KOPT-K1 (cell line): ENCODE results near the gene ERN1.

ENCODE experiments used
- H3K27ac ChIP-seq: fragments of 200-600 bp; sonication (generic); 2 replicates; pipeline ENCODE4 v1.5.1; 2016; ENCODE audit warnings: antibody characterized with exemption, mild to moderate bottlenecking, low read depth, low read length; ENCODE audit not compliant: poor library complexity, severe bottlenecking
- H3K36me3 ChIP-seq: fragments of 200-600 bp; sonication (generic); 2 replicates; pipeline ENCODE4 v1.5.1; 2017; ENCODE audit warnings: antibody characterized with exemption, mild to moderate bottlenecking, low read length, moderate library complexity; ENCODE audit not compliant: insufficient read depth
- H3K9me3 ChIP-seq: fragments of 200-600 bp; sonication (generic); 2 replicates; pipeline ENCODE4 v1.5.1; 2017; ENCODE audit warnings: antibody characterized with exemption, low read length, mild to moderate bottlenecking; ENCODE audit not compliant: insufficient read depth, poor library complexity, severe bottlenecking

The ERN1 gene

GRCh38 chr17:64059756-64060155 lies 70.2 kb downstream of the ERN1 start:
- H3K9me3 ChIP-seq: no peaks in the 10 kb centered on the region
- peaks cover 97% of the 10 kb centered on the region for H3K36me3 ChIP-seq
- peak overlapping the region; percentile 50 for H3K27ac ChIP-seq

- Histone ChIP-seq H3K27ac (peak overlapping the region; percentile 16), H3K36me3 (peaks cover 97% of the 10 kb centered on the region), H3K9me3 (no peaks in the 10 kb centered on the region)
These were observed 71.3 kb downstream of the ERN1 start for GRCh38 chr17:64058621-64059020.

- peaks cover 97% of the 10 kb centered on the region for H3K36me3 ChIP-seq
- H3K27ac ChIP-seq: peak overlapping the region; percentile 16
- H3K9me3 ChIP-seq: no peaks in the 10 kb centered on the region
These were observed 72.2 kb downstream of the ERN1 start for GRCh38 chr17:64057701-64058263.

GRCh38 chr17:64056269-64057005 lies 73.5 kb downstream of the ERN1 start:
- H3K9me3 ChIP-seq: no peaks in the 10 kb centered on the region
- no peak overlapping the region for H3K27ac ChIP-seq
- H3K36me3 ChIP-seq: peaks cover 98% of the 10 kb centered on the region

- H3K36me3 ChIP-seq: peaks cover 98% of the 10 kb centered on the region
- H3K27ac ChIP-seq: no peak overlapping the region
These were observed 74.5 kb downstream of the ERN1 start for GRCh38 chr17:64055183-64056142.

GRCh38 chr17:64054304-64054703 lies 75.6 kb downstream of the ERN1 start:
- Histone ChIP-seq H3K27ac (no peak overlapping the region), H3K36me3 (peaks cover 98% of the 10 kb centered on the region), H3K9me3 (no peaks in the 10 kb centered on the region)

More at GRCh38 chr17:64055183-64056142, 74.5 kb downstream of the ERN1 start:
- no peaks in the 10 kb centered on the region for H3K9me3 ChIP-seq

GRCh38 chr17:64053101-64053500 lies 76.8 kb downstream of the ERN1 start:
- H3K27ac ChIP-seq: no peak overlapping the region
- H3K36me3 ChIP-seq: peaks cover 99% of the 10 kb centered on the region
- no peaks in the 10 kb centered on the region for H3K9me3 ChIP-seq

GRCh38 chr17:64051153-64051552 lies 78.8 kb downstream of the ERN1 start:
- Histone ChIP-seq H3K27ac (peak overlapping the region; percentile 26), H3K36me3 (peaks cover 99% of the 10 kb centered on the region)

GRCh38 chr17:64048805-64049204 lies 81.1 kb downstream of the ERN1 start:
- no peaks in the 10 kb centered on the region for H3K9me3 ChIP-seq
- H3K36me3 ChIP-seq: peaks cover 99% of the 10 kb centered on the region
- no peak overlapping the region for H3K27ac ChIP-seq

More at GRCh38 chr17:64051153-64051552, 78.8 kb downstream of the ERN1 start:
- H3K9me3 ChIP-seq: no peaks in the 10 kb centered on the region

- H3K36me3 ChIP-seq: peaks cover 95% of the 10 kb centered on the region
- H3K27ac ChIP-seq: no peak overlapping the region
- no peaks in the 10 kb centered on the region for H3K9me3 ChIP-seq
These were observed 84.8 kb downstream of the ERN1 start for GRCh38 chr17:64045176-64045575.

- Histone ChIP-seq H3K36me3 (peaks cover 90% of the 10 kb centered on the region), H3K27ac (no peak overlapping the region), H3K9me3 (no peaks in the 10 kb centered on the region)
These were observed 87.1 kb downstream of the ERN1 start for GRCh38 chr17:64042700-64043485.

- H3K27ac ChIP-seq: no peak overlapping the region
- H3K9me3 ChIP-seq: no peaks in the 10 kb centered on the region
- peaks cover 90% of the 10 kb centered on the region for H3K36me3 ChIP-seq
These were observed 88.0 kb downstream of the ERN1 start for GRCh38 chr17:64041912-64042311.

GRCh38 chr17:64040206-64040605 lies 89.7 kb downstream of the ERN1 start:
- Histone ChIP-seq H3K27ac (no peak overlapping the region), H3K9me3 (no peaks in the 10 kb centered on the region), H3K36me3 (peaks cover 73% of the 10 kb centered on the region)

- peaks cover 62% of the 10 kb centered on the region for H3K36me3 ChIP-seq
- no peak overlapping the region for H3K27ac ChIP-seq
- H3K9me3 ChIP-seq: no peaks in the 10 kb centered on the region
These were observed 90.9 kb downstream of the ERN1 start for GRCh38 chr17:64039106-64039400.
